Activated CD8-positive, alpha-beta memory T cell treated with anti-CD3 and anti-CD28 coated beads for 48 hours (primary cell): ENCODE measurements around the gene CYSTM1.
"Not testable (repeated sequence)": the region's sequence is repeated elsewhere in the genome, so short reads cannot be mapped to it uniquely, and the experiment has no call there.

Source experiments
- DNase-seq, 3 experiments: peaks; one replicate each; pipeline ENCODE4 v3.0.0-alpha.2; 2020; ENCODE audit warnings: low read depth in 2 of 3, low spot score in 2 of 3

The CYSTM1 gene

GRCh38 chr5:140148508-140148907 is 26.5 kb upstream of the CYSTM1 start:
- no peak for DNase-seq

GRCh38 chr5:140150201-140150600 is 24.8 kb upstream of the CYSTM1 start:
- DNase-seq, result no peak

DNA sequence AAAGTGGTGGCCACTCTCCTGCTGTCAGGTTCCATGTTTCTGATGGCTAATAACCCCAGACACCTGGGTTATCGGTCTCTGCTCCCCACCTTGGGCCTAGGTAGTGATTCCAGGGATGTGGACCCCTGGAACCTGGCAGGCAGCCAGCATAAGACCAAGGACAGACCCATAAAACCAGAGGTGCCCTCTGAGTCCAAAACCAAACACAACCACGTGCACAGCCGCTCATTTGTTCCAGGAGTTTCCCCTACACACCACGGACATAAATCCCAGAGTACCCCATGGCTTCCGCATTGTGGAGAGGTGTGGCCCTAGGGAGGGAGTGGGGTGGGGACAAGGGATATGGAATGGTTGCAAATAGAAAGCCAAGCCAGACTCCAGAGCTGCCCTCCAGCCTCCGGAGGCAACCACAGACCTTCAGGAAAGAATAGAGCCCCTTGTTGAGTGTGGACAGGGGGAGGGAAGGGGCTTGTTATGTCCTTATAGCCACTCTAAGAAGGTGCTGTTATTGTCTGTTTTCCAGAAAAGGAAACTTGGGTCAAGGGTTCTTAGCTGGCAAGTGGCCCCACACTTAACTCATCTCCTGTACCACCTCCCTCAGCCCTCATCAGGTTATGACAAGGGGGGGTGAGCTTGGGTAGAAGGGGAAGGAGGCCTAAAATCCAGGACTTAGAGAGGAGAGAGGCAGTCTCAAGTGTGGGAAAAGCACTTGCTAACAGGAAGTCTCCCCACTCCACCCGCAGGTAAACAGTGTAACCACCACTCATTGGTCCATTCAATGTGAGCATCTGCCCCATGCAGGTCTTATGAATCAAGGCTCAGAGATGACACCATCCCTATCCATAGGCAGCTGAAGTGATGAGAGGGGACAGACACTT is 23.6 kb upstream of the CYSTM1 start:
- DNase-seq, result no peak

DNA sequence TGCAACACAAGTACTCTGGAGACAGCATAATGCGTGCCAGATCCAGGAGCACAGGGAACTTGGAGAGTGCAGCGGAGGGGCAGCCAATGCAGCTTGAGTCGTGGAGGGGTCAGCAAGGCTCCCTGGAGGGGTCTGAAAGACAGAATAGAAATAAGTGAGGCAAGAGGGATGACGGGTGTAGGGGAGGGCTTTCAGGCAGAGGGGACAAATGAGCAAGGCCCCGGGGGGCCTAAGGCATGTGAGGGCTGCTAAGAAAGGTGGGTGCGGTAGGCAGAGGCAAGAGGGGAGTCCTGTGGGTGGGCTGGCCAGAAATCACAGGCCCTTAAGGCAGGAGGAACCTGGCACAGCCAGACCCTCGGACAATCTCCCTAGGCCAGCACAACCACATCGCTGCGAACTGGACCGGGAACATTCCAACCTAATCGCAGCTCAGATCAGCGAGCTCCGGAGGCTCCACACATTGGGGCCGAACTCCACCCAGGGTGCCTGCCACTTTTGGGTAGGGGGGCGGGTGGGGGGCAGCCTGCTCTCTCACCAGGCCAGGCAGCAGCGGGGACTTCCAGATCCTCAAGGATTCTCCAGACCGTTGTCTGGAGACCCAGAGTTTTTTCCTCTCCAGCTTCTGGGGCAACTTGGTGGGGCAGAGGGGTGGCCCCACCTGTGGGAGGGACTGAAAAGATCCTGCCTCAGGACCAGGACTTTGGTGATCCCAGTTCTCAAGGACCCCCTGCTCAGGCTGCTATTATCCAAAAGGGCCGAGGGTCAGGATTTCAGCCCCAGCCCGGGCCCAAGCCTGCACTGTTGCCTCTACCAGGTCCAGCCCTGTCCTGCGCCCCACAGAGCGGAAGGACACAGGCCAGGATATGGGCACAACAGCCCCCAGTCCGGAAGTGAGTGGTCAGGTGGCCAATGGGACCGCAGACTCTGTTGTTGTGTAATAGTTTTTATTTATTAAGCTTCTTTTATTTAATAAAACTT is 22.7 kb upstream of the CYSTM1 start:
- no peak for DNase-seq

GRCh38 chr5:140153255-140153654 is 21.7 kb upstream of the CYSTM1 start:
- no peak for DNase-seq

DNA sequence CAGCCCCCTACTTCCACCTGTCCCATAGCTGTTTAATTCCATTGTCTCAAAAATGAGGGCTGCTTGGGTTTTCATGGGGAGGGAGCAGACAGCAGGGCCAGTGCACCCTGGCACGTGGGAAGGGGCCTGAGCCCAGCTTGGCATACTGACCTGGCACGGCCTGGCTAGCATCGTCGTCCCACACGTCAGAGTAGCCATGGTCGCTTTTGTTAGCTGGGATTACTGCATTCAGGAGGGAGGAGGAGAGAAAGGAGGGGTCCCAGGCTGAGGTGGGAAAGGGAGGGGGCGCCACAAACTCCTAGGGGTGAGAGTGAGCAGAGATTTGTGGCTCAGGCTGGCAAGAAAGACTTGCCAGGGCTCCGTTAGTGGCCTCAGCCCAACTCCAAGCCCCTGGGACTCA is 21.1 kb upstream of the CYSTM1 start:
- no peak for DNase-seq

DNA sequence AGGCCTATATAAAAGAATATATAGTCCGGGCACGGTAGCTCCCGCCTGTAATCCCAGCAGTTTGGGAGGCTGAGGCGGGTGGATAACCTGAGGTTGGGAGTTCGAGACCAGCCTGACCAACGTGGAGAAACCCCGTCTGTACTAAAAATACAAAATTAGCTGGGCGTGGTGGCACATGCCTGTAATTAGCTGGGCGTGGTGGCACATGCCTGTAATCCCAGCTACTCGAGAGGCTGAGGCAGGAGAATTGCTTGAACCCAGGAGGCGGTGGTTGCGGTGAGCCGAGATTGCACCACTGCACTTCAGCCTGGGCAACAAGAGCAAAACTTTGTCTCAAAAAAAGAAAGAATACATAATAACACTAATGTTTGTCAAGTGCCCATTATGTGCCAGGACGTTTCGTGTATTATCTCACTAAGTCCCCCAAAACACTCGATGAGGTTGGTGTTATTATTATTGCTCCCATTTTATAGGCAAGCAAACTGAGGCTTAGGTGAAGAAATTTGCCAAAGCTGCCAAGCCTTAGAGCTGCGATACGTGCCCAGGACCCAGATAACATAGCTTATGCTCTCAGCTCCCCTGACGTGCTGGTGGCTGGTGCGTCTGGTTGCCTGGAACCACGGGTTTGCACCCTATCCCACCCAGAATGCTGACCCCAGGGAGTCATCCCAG is 20.1 kb upstream of the CYSTM1 start:
- DNase-seq, result not testable (repeated sequence)

- DNase-seq, result peak; percentile 62 to 87 (median 82)
These were observed 17.8 kb upstream of the CYSTM1 start for GRCh38 chr5:140157032-140157781.

DNA sequence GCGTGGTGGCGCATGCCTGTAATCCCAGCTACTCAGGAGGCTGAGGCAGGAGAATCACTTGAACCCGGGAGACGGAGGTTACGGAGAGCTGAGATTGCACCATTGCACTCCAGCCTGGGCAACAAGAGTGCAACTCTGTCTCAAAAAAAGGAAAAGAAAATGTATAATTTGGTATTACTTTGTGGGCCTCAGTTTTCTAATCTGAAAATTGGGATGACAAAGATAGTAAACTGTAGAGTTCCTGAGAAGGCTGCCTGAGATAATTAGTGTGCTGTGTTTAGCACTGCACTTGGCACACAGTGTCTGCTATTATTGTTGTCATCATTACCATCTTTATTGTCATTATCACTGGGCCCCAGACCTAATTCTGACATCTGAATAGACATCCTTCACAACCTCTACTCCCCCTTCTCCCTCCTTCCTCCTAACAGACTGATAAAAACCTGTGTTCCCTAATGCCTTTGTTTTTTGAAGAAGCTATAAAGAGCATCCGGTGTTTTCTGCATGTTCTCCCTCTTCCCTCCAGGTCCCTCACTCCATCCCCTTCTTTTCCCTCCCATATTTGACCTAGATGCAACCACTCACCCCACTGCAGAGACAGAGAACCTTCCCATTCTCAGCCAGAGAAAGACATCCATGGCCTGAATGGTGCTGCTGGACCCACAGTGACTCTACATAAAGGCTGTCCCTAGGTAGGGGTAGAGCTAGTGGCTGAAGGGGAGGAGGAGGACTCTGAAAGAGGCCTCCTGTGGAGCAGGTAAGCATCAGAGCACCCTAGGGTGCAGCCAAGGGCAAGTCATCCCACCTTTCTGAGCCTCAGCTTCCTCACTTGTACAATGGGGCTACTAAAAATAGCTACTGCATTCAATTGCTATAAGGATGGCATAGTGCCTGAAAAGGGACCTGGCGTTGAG is 15.7 kb upstream of the CYSTM1 start:
- no peak for DNase-seq

- no peak for DNase-seq
These were observed 12.7 kb upstream of the CYSTM1 start for GRCh38 chr5:140162275-140162674.

DNA sequence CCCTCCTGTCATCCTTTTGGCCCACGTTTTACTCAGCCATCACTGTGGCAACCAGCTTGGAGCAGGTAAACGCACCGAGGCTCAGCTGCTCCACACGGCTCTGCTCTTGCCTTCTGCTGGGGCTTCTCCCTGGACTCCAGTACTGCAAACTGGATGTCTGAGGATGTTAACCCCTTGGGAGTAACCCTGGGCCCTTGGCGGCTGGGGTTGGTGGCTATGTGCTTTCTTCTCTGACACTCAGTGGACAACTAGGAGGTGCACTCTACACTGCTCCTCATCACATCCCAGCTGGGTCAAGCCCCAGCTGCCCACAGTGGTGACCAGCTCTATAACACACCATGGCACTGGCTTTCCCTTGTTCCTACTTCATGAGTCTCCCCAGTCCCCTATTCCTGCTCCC is 12.2 kb upstream of the CYSTM1 start:
- no peak for DNase-seq

- no peak for DNase-seq
These were observed 9.7 kb upstream of the CYSTM1 start for GRCh38 chr5:140165101-140165922.

GRCh38 chr5:140165923-140166270 is 9.1 kb upstream of the CYSTM1 start:
- DNase-seq, result no peak

GRCh38 chr5:140166911-140167310 is 8.1 kb upstream of the CYSTM1 start:
- no peak for DNase-seq

- no peak for DNase-seq
These were observed 6.6 kb upstream of the CYSTM1 start for GRCh38 chr5:140168371-140168770.

DNA sequence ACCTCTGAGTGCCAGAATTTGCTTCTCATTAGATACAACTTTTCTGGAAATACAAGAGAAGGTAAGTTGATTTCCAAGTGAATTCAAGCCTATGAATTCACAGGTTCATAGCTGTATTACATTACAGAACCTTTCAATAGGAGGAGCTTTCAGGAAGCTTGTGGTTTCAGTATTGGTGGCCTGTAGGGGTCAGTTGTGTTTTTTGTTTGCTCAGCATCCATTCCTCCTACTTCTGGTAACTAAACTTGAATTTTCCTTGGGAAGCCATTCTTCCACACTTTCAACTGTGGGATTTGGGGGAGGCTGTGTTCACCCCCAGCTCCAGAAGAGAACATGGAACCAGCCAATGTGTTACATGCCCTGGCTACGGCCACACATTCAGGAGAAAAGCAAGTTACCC is 5.6 kb upstream of the CYSTM1 start:
- DNase-seq, result no peak

- no peak for DNase-seq
These were observed 2.5 kb upstream of the CYSTM1 start for GRCh38 chr5:140172483-140172882.

DNA sequence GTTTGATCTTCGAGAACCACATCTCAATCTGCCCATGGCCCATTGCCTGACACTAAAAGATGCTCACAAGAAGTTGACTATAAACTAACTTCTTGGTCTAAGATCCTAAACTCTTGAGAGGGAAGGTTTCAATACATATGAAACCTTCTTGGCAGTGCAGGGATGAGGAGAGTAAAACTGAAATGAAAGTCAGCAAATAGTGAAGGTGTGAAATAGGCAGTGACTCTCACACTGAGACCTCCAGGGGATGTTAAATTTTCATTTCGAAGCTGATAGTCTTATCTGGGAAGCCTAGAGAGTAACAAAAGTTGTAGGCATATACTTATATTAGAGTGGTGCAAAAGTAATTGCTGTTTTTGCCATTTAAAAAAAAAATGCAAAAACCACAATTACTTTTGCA is 974 bp upstream of the CYSTM1 start:
- DNase-seq, result no peak
